Measurements from ENCODE around the gene POLR3F. TPM values are rescaled to one million over a fixed set of nuclear protein-coding genes. Genes with fewer than 3 reads are reported as not detected.
A peak's percentile ranks its signal among the peaks of the same experiment; 100 is the strongest.

Gene POLR3F
- total and polyA plus RNA-seq, 2 donors from 2014 or later: 8.9 to 10.6 TPM

GRCh38 chr20:18488301-18488700 lies 21.1 kb downstream of the POLR3F start:
- no peaks in the 10 kb centered on the region for H3K9me3 ChIP-seq (ENCODE audit: control insufficient read depth in 2 of 3, insufficient read depth in 1 of 3, low read length in 3 of 3)
- no peaks in the 10 kb centered on the region for H3K27me3 ChIP-seq (ENCODE audit: control insufficient read depth, insufficient read depth, low read length)
- no peak for TF ChIP-seq CTCF (IDR thresholded peaks at IDR 0.05; ENCODE audit: borderline replicate concordance, extremely low read depth, insufficient read depth)
- intact Hi-C loops (cut with DNase I): no loop called here
- H3K9ac ChIP-seq (ENCODE audit: low read length in 3 of 3): no peak overlapping the region
- H3K4me3 ChIP-seq (ENCODE audit: low read length in 3 of 3): no peak overlapping the region
- H3K36me3 ChIP-seq (ENCODE audit: control insufficient read depth in 2 of 3, insufficient read depth in 3 of 3, low read length in 3 of 3): peaks cover 0 to 27% (median 4%) of the 10 kb centered on the region in 3 donors
- H3K4me1 ChIP-seq (ENCODE audit: control insufficient read depth in 2 of 3, insufficient read depth in 2 of 3, low read depth in 1 of 3, low read length in 3 of 3): no peaks in the 10 kb centered on the region
- no peak for DNase-seq
- FAIRE-seq: no peak
- no peak overlapping the region for H3K27ac ChIP-seq (ENCODE audit: low read depth in 2 of 2, low read length in 2 of 2)

GRCh38 chr20:18496042-18496441 lies 28.9 kb downstream of the POLR3F start:
- no peak for TF ChIP-seq CTCF (IDR thresholded peaks at IDR 0.05; ENCODE audit: borderline replicate concordance, extremely low read depth, insufficient read depth)
- intact Hi-C loops (cut with DNase I): no loop called here
- H3K9ac ChIP-seq (ENCODE audit: low read length in 3 of 3): peak overlapping the region in 2 of 3 donors; percentile 81 to 86
- no peaks in the 10 kb centered on the region for H3K27me3 ChIP-seq (ENCODE audit: control insufficient read depth, insufficient read depth, low read length)
- DNase-seq (peak in 4 of 5 donors; percentile 14 to 41 (median 32)), FAIRE-seq (no peak)
- peaks cover 0 to 4% (median 0%) of the 10 kb centered on the region in 3 donors for H3K4me1 ChIP-seq (ENCODE audit: control insufficient read depth in 2 of 3, insufficient read depth in 2 of 3, low read depth in 1 of 3, low read length in 3 of 3)
- H3K36me3 ChIP-seq (ENCODE audit: control insufficient read depth in 2 of 3, insufficient read depth in 3 of 3, low read length in 3 of 3): peaks cover 0 to 8% (median 0%) of the 10 kb centered on the region in 3 donors
- H3K9me3 ChIP-seq (ENCODE audit: control insufficient read depth in 2 of 3, insufficient read depth in 1 of 3, low read length in 3 of 3): no peaks in the 10 kb centered on the region
- H3K27ac ChIP-seq (ENCODE audit: low read depth in 2 of 2, low read length in 2 of 2): no peak overlapping the region
- peak overlapping the region; percentile 73 to 95 (median 92) for H3K4me3 ChIP-seq (ENCODE audit: low read length in 3 of 3)

GRCh38 chr20:18496740-18497592 lies 29.8 kb downstream of the POLR3F start, which contains the start of gene RBBP9:
RBBP9 (minus strand) TSS chr20:18497225; CDS start chr20:18497167, 58 bp downstream.
- peak within 1 kb of the TSS; percentile 20 to 86 (median 81) for H3K9ac ChIP-seq (ENCODE audit: low read length in 3 of 3)
- peaks cover 0 to 4% (median 0%) of the 10 kb centered on the region in 3 donors for H3K4me1 ChIP-seq (ENCODE audit: control insufficient read depth in 2 of 3, insufficient read depth in 2 of 3, low read depth in 1 of 3, low read length in 3 of 3)
- peaks cover 0 to 4% (median 0%) of the 10 kb centered on the region in 3 donors for H3K36me3 ChIP-seq (ENCODE audit: control insufficient read depth in 2 of 3, insufficient read depth in 3 of 3, low read length in 3 of 3)
- peak within 1 kb of the TSS; percentile 73 to 95 (median 92) for H3K4me3 ChIP-seq (ENCODE audit: low read length in 3 of 3)
- intact Hi-C loops (cut with DNase I): no loop called here
- H3K27ac ChIP-seq (ENCODE audit: low read depth in 2 of 2, low read length in 2 of 2): no peak within 1 kb of the TSS
- DNase-seq: peak; percentile 90 to 96 (median 93)
- no peaks in the 10 kb centered on the region for H3K27me3 ChIP-seq (ENCODE audit: control insufficient read depth, insufficient read depth, low read length)
- H3K9me3 ChIP-seq (ENCODE audit: control insufficient read depth in 2 of 3, insufficient read depth in 1 of 3, low read length in 3 of 3): no peaks in the 10 kb centered on the region
- TF ChIP-seq CTCF (IDR thresholded peaks at IDR 0.05; ENCODE audit: borderline replicate concordance, extremely low read depth, insufficient read depth): no peak
- no peak for FAIRE-seq
